Right lobe of liver (tissue), 6 donors: ENCODE measurements around the gene VAV2. TPM values are rescaled to one million over a fixed set of nuclear protein-coding genes. Genes with fewer than 3 reads are reported as not detected.

Source experiments
- ATAC-seq, 4 donors: fragments of 200-7000 bp; cut with Tn5 transposase; one replicate each; pipeline ENCODE4 v1.9.1; 2020; ENCODE audit warnings: mild to moderate bottlenecking in 4 of 4, moderate library complexity in 4 of 4
- DNase-seq, 3 donors: peaks; one replicate each; pipeline ENCODE4 v3.0.0-alpha.2; 2020
- H3K27ac ChIP-seq, 3 donors: fragments of 200-600 bp; one replicate each; pipeline ENCODE4 v1.8.0; 2022
- H3K27me3 ChIP-seq, 2 donors: fragments of 200-600 bp; one replicate each; pipeline ENCODE4 v1.8.0; 2022
- H3K36me3 ChIP-seq, 4 donors: fragments of 200-600 bp; sonication (generic) in 1 of 4; one replicate each; pipeline versions ENCODE4 v1.5.1 to v1.8.0; 2017 to 2022; ENCODE audit warnings: control low read depth in 1 of 4
- H3K4me1 ChIP-seq, 4 donors: fragments of 200-600 bp; sonication (generic) in 1 of 4; one replicate each; pipeline versions ENCODE4 v1.5.1 to v1.8.0; 2017 to 2022; ENCODE audit warnings: control low read depth in 1 of 4
- H3K4me3 ChIP-seq, 3 donors: fragments of 200-600 bp; one replicate each; pipeline ENCODE4 v1.8.0; 2022
- H3K9me3 ChIP-seq, 4 donors: fragments of 200-600 bp; sonication (generic) in 1 of 4; one replicate each; pipeline versions ENCODE4 v1.5.1 to v1.8.0; 2017 to 2022; ENCODE audit warnings: control low read depth in 1 of 4
- CTCF ChIP-seq, 4 donors: fragments of 200-600 bp in 3 of 4; fragments of 450-650 bp in 1 of 4; IDR thresholded peaks; one replicate each; pipeline versions ENCODE4 v1.5.1 to v1.8.0; 2016 to 2022; ENCODE audit warnings: antibody characterized with exemption in 4 of 4, mild to moderate bottlenecking in 2 of 4
- POLR2A ChIP-seq: fragments of 450-650 bp; IDR thresholded peaks from one replicate; pipeline ENCODE4 v1.6.1; 2017; ENCODE audit warnings: antibody characterized with exemption, mild to moderate bottlenecking
- WGBS: methylation state at CpG from one replicate; pipeline ENCODE4 v1.1.6; 2018; ENCODE audit warnings: low coverage, low lambda C conversion rate; ENCODE audit not compliant: insufficient coverage; ENCODE audit errors: missing lambda C conversion rate; 5-methylcytosine and 5-hydroxymethylcytosine counted together
- intact Hi-C, 2 donors: fragments of 100-400 bp; cut with DNase I; formaldehyde crosslinking; loops; one replicate each; pipeline versions ENCODE4 v1.11.2 to v1.14.1; 2022
- total RNA-seq, 6 experiments: library from RNA; depleted of rRNA in 2 of 6; stranded (reverse); fragments of >200 nt in 2 of 6; fragmentation: NEBNext Ultra II Directional in 3 of 6; extraction: Animal tissue kit (Norgen Biotek cat#: 25700) in 3 of 6; gene quantifications; one replicate each; pipeline versions ENCODE4 v1.1.0 to v1.2.4, GENCODE V29; 2016 to 2023
- donor health status: DM: no; HTN: yes; CAD: no.
- donor health status: DM: no; HTN: no; CAD: no.
- donor health status: DM: no; HTN: no; CAD: no.
- donor health status: DM: no; HTN: yes; CAD: no.
- donor health status: DM: no; HTN: yes; CAD: no.

Gene VAV2
- total RNA-seq, 6 experiments from 2014 or later = 30.1 to 44.3 (median 34.9) TPM

GRCh38 chr9:133763272-133764183, 228.6 kb downstream of the VAV2 start:
- no peaks in the 10 kb centered on the region for H3K9me3 ChIP-seq
- intact Hi-C loops = no loop called here
- H3K36me3 ChIP-seq = peaks cover 0 to 9% (median 6%) of the 10 kb centered on the region in 4 donors
- H3K27me3 ChIP-seq = no peaks in the 10 kb centered on the region
- peak in 2 of 3 donors; percentile 41 to 46 for DNase-seq
- TF ChIP-seq POLR2A (no peak), CTCF (IDR thresholded peaks at IDR 0.05) (no peak)
- peaks cover 0 to 10% (median 3%) of the 10 kb centered on the region in 4 donors for H3K4me1 ChIP-seq
- no peak overlapping the region for H3K27ac ChIP-seq
- ATAC-seq = no peak
- H3K4me3 ChIP-seq = no peak overlapping the region
- WGBS = 85% methylated on average over 7 of the region's 26 CpGs

- ATAC-seq (no peak), DNase-seq (peak in 2 of 3 donors; percentile 11 to 43)
- Histone ChIP-seq H3K27ac (no peak overlapping the region), H3K9me3 (no peaks in the 10 kb centered on the region), H3K36me3 (peaks cover 0 to 9% (median 6%) of the 10 kb centered on the region in 4 donors), H3K27me3 (no peaks in the 10 kb centered on the region), H3K4me3 (no peak overlapping the region), H3K4me1 (peaks cover 0 to 14% (median 0%) of the 10 kb centered on the region in 4 donors)
- intact Hi-C loops = no loop called here
- TF ChIP-seq CTCF (IDR thresholded peaks at IDR 0.05) = no peak
- TF ChIP-seq POLR2A = no peak
- WGBS = 95% methylated on average over 12 of the region's 19 CpGs
Observed at GRCh38 chr9:133762488-133763271, 229.4 kb downstream of the VAV2 start.

- ATAC-seq (no peak), DNase-seq (peak in 1 of 3 donors; percentile 40)
- intact Hi-C loops = no loop called here
- no peaks in the 10 kb centered on the region for H3K27me3 ChIP-seq
- H3K9me3 ChIP-seq = no peaks in the 10 kb centered on the region
- peaks cover 0 to 16% (median 0%) of the 10 kb centered on the region in 4 donors for H3K4me1 ChIP-seq
- peaks cover 0 to 9% (median 6%) of the 10 kb centered on the region in 4 donors for H3K36me3 ChIP-seq
- H3K4me3 ChIP-seq = no peak overlapping the region
- WGBS = 100% methylated on average over 1 of the region's 11 CpGs
- no peak overlapping the region for H3K27ac ChIP-seq
- TF ChIP-seq CTCF (IDR thresholded peaks at IDR 0.05) (no peak), POLR2A (no peak)
Observed at GRCh38 chr9:133761641-133762248, 230.4 kb downstream of the VAV2 start.

GRCh38 chr9:133760713-133761290, 231.3 kb downstream of the VAV2 start:
- Histone ChIP-seq H3K27ac (no peak overlapping the region), H3K4me3 (no peak overlapping the region), H3K36me3 (peaks cover 0 to 9% (median 6%) of the 10 kb centered on the region in 4 donors), H3K4me1 (peaks cover 0 to 16% (median 0%) of the 10 kb centered on the region in 4 donors), H3K9me3 (no peaks in the 10 kb centered on the region), H3K27me3 (no peaks in the 10 kb centered on the region)
- no peak for DNase-seq
- no peak for ATAC-seq
- intact Hi-C loops = no loop called here
- TF ChIP-seq CTCF (IDR thresholded peaks at IDR 0.05) (no peak), POLR2A (no peak)
- WGBS = 90% methylated on average over 2 of the region's 11 CpGs
